Fibroblast of pulmonary artery (primary cell): ENCODE results near the gene FPR1.

Experiments
- DNase-seq: peaks from one replicate; pipeline ENCODE4 v3.0.0-alpha.2; 2010; ENCODE audit warnings: low read depth
- H3K4me3 ChIP-seq: replicated peaks from 2 replicates; pipeline ENCODE4 v1.5.1; 2011; ENCODE audit warnings: low read depth, mild to moderate bottlenecking, control low read depth, low read length, moderate library complexity
- CTCF ChIP-seq: IDR thresholded peaks from 2 replicates; pipeline ENCODE4 v1.5.1; 2011; ENCODE audit warnings: mild to moderate bottlenecking, control low read depth, low read length, inconsistent platforms; ENCODE audit errors: missing control alignments

Gene FPR1

GRCh38 chr19:51726049-51726448, 25.6 kb downstream of the FPR1 start:
- no peak for TF ChIP-seq CTCF
- peak; percentile 78 for DNase-seq
- H3K4me3 ChIP-seq, result no peak overlapping the region

- DNase-seq, result no peak
- no peak overlapping the region for H3K4me3 ChIP-seq
- no peak for TF ChIP-seq CTCF
These were observed 27.1 kb downstream of the FPR1 start for GRCh38 chr19:51724543-51724942.

GRCh38 chr19:51722492-51722891, 29.2 kb downstream of the FPR1 start:
- no peak overlapping the region for H3K4me3 ChIP-seq
- DNase-seq, result no peak
- TF ChIP-seq CTCF, result no peak

GRCh38 chr19:51721905-51722304, 29.8 kb downstream of the FPR1 start:
- no peak overlapping the region for H3K4me3 ChIP-seq
- no peak for DNase-seq
- no peak for TF ChIP-seq CTCF

- DNase-seq, result no peak
- no peak for TF ChIP-seq CTCF
- no peak overlapping the region for H3K4me3 ChIP-seq
These were observed 32.3 kb downstream of the FPR1 start for GRCh38 chr19:51719251-51719988.

GRCh38 chr19:51716925-51717324, 34.8 kb downstream of the FPR1 start:
- no peak overlapping the region for H3K4me3 ChIP-seq
- DNase-seq, result no peak
- TF ChIP-seq CTCF, result no peak

- no peak for DNase-seq
- H3K4me3 ChIP-seq, result no peak overlapping the region
- TF ChIP-seq CTCF, result no peak
These were observed 35.8 kb downstream of the FPR1 start for GRCh38 chr19:51715850-51716249.
